NT2/D1 (cell line): ENCODE results near the gene NRF1.

Experiments used
- SUZ12 ChIP-seq: IDR thresholded peaks from 2 replicates; pipeline ENCODE4 v1.6.1; 2011; ENCODE audit not compliant: insufficient read length, insufficient read depth; ENCODE audit errors: extremely low read depth
- ZNF274 ChIP-seq: IDR thresholded peaks from 2 replicates; pipeline ENCODE4 v1.6.1; 2011; ENCODE audit warnings: mild to moderate bottlenecking, low read depth, low read length

GRCh38 chr7:129752760-129753159 is 141.2 kb downstream of the NRF1 start:
- TF ChIP-seq SUZ12 (no peak), ZNF274 (no peak)
